ENCODE measurements around the gene ZNF25. TPM values are rescaled to one million over a fixed set of nuclear protein-coding genes. Genes with fewer than 3 reads are reported as not detected.

ZNF25 gene
- total RNA-seq, 1 donor from 2014 or later, result 6.1 TPM

- no peaks in the 10 kb centered on the region for H3K4me1 Mint-ChIP-seq
- H3K9me3 Mint-ChIP-seq, result peaks cover 13% of the 10 kb centered on the region
- no peak overlapping the region for H3K27ac Mint-ChIP-seq (ENCODE audit: unreplicated experiment)
- no peaks in the 10 kb centered on the region for H3K27me3 Mint-ChIP-seq (ENCODE audit: low read depth)
- no peak for TF ChIP-seq CTCF (conservative IDR thresholded peaks at IDR 0.05)
- peaks cover 51% of the 10 kb centered on the region for H3K36me3 Mint-ChIP-seq (ENCODE audit: low read depth)
- DNase-seq (ENCODE audit: low read depth, low spot score), result no peak
- no peak overlapping the region for H3K4me3 Mint-ChIP-seq
Measured at GRCh38 chr10:37960591-37961137, 15.8 kb downstream of the ZNF25 start.

- Mint-ChIP-seq H3K36me3 (ENCODE audit: low read depth) (peaks cover 65% of the 10 kb centered on the region), H3K4me3 (no peak overlapping the region), H3K4me1 (no peaks in the 10 kb centered on the region), H3K27ac (ENCODE audit: unreplicated experiment) (no peak overlapping the region), H3K9me3 (peaks cover 16% of the 10 kb centered on the region), H3K27me3 (ENCODE audit: low read depth) (no peaks in the 10 kb centered on the region)
- no peak for TF ChIP-seq CTCF (conservative IDR thresholded peaks at IDR 0.05)
- no peak for DNase-seq (ENCODE audit: low read depth, low spot score)
Measured at GRCh38 chr10:37957841-37958240, 18.6 kb downstream of the ZNF25 start.

GRCh38 chr10:37952926-37953325 is 23.5 kb downstream of the ZNF25 start:
- Mint-ChIP-seq H3K36me3 (ENCODE audit: low read depth) (peaks cover 77% of the 10 kb centered on the region), H3K4me3 (no peak overlapping the region), H3K4me1 (no peaks in the 10 kb centered on the region), H3K9me3 (peaks cover 21% of the 10 kb centered on the region), H3K27ac (ENCODE audit: unreplicated experiment) (no peak overlapping the region), H3K27me3 (ENCODE audit: low read depth) (no peaks in the 10 kb centered on the region)
- no peak for DNase-seq (ENCODE audit: low read depth, low spot score)
- no peak for TF ChIP-seq CTCF (conservative IDR thresholded peaks at IDR 0.05)

- Mint-ChIP-seq H3K27ac (ENCODE audit: unreplicated experiment) (no peak overlapping the region), H3K27me3 (ENCODE audit: low read depth) (no peaks in the 10 kb centered on the region), H3K36me3 (ENCODE audit: low read depth) (peaks cover 76% of the 10 kb centered on the region), H3K4me3 (no peak overlapping the region), H3K4me1 (no peaks in the 10 kb centered on the region), H3K9me3 (peaks cover 21% of the 10 kb centered on the region)
- DNase-seq (ENCODE audit: low read depth, low spot score), result no peak
- no peak for TF ChIP-seq CTCF (conservative IDR thresholded peaks at IDR 0.05)
Measured at GRCh38 chr10:37952043-37952755, 24.2 kb downstream of the ZNF25 start.

- no peaks in the 10 kb centered on the region for H3K4me1 Mint-ChIP-seq
- no peak for DNase-seq (ENCODE audit: low read depth, low spot score)
- TF ChIP-seq CTCF (conservative IDR thresholded peaks at IDR 0.05), result no peak
- no peak overlapping the region for H3K27ac Mint-ChIP-seq (ENCODE audit: unreplicated experiment)
- no peak overlapping the region for H3K4me3 Mint-ChIP-seq
- H3K36me3 Mint-ChIP-seq (ENCODE audit: low read depth), result peaks cover 43% of the 10 kb centered on the region
- H3K9me3 Mint-ChIP-seq, result peaks cover 14% of the 10 kb centered on the region
- H3K27me3 Mint-ChIP-seq (ENCODE audit: low read depth), result no peaks in the 10 kb centered on the region
Measured at GRCh38 chr10:37948210-37948609, 28.2 kb downstream of the ZNF25 start.
